Right kidney (tissue), 1 donor: ENCODE results near the gene AKAP10.
A peak's percentile ranks its signal among the peaks of the same experiment; 100 is the strongest.
"Not testable (repeated sequence)": the region's sequence is repeated elsewhere in the genome, so short reads cannot be mapped to it uniquely, and the experiment has no call there.

ENCODE experiments used
- DNase-seq: peaks from one replicate; pipeline ENCODE4 v3.0.0-alpha.2; 2016

Gene AKAP10

GRCh38 chr17:19873346-19873745 lies 104.3 kb downstream of the AKAP10 start:
- DNase-seq = no peak

GRCh38 chr17:19868079-19868395 lies 109.6 kb downstream of the AKAP10 start:
- DNase-seq = no peak

DNA sequence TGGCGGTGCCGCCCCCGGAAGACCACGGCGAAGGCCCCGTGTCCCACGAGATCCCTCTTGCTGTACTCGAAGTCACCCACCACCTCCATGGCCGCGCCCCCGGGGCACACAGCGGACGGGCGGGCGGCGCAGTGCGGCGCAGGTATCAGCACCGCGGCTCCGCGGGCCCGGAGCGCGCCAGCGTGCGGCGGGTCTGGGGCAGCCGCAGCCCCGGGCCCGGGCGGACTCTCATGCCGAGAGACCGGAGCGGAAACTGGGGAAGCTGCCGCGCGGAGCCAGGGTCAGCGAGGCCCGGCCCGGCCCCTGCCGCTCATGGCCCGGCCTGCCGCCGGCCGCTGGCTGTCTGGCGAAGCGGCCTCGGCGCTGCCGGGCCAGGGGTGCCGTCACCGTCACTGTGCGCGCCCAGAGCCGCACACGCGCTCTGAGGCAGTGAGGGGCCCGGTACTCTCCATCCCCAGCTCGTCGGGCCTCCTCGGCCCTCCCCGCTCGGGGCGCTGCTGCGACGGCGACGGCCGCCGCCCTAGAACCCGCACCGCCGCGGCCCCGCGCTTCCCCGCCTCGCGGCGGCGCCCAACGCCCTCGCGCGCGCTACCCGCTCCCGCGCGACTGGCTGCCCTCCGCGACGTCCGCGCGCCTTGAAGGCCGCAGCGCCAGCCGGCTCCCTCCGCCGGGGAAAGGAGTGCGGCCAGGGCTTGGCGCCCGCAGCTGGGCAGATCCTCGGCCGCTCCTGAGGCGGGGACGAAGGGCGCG lies 110.1 kb downstream of the AKAP10 start, which contains the start of gene ULK2:
Gene ULK2, minus strand, starts transcription at position 608 of the 750 bp plus-strand sequence. Its CDS starts 519 bp downstream, at position 89.
- peak; percentile 92 for DNase-seq

DNA sequence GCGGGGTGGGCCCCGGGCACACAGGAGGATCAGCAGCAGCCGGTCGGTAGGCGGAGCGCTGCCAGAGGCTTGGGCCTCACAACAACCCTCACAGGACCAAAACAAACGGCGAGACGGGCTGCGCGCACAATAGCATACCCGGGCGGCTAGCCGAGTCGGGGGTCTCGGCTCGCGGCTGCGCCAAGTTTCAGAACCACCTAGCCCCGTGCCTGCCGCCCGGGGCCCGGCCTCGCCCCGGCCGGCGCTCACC lies 110.6 kb downstream of the AKAP10 start:
- peak; percentile 95 for DNase-seq

GRCh38 chr17:19865021-19865420 lies 112.6 kb downstream of the AKAP10 start:
- DNase-seq = no peak

- not testable (repeated sequence) for DNase-seq
Measured at GRCh38 chr17:19860647-19861177, 116.9 kb downstream of the AKAP10 start.

DNA sequence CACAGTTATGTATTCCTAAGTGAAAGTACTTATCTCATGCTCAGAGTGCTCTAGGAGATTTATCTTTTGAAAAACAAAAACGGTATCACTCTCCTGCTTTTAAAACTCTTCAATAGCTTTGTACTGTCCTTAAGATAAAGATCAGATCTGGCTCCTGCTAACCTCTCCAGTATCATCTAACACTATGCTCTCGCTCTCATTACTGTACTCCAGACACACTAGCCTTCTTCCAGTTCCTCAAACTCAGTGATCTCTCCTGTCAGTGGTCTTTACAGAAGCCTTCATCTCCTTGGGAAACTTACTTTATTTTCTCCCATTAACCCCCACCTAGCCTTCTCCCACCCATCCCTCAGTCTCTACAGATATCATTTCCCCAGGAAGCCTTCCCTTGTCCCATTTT lies 120.0 kb downstream of the AKAP10 start:
- no peak for DNase-seq
